Stimulated activated CD8-positive, alpha-beta memory T cell treated with anti-CD3 and anti-CD28 coated beads, Interleukin-12 subunit alpha, Interleukin-12 subunit beta, amount 100 ng/mL, for 24 hours (primary cell): ENCODE results near the gene SYF2.
A peak's percentile ranks its signal among the peaks of the same experiment; 100 is the strongest.
"Not testable (repeated sequence)": the region's sequence is repeated elsewhere in the genome, so short reads cannot be mapped to it uniquely, and the experiment has no call there.

ENCODE experiments used
- DNase-seq: peaks from one replicate; pipeline ENCODE4 v3.0.0-alpha.2; 2020; ENCODE audit errors: extremely low read depth

The SYF2 gene

DNA sequence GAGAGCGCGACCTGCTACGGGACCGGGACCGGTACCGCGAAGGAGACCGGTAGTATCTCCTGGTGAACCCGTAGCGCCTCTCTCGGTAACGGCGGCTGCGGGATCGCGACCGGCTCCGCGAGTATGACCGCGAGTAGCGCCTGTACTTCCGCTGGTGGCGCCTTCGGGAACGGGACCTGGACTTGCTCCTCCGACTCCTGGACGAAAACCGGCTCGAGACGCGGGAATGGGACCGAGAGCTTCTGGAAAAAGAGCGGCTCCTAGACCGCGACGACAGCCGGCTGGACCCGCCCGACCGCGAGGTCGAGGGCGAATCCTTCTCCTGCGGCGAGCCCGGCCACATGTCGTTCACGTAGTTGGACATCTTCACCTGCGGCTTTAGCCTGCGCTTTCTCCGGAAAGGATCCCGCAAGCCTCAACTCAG, 14.3 kb upstream of the SYF2 start:
- DNase-seq: no peak

DNA sequence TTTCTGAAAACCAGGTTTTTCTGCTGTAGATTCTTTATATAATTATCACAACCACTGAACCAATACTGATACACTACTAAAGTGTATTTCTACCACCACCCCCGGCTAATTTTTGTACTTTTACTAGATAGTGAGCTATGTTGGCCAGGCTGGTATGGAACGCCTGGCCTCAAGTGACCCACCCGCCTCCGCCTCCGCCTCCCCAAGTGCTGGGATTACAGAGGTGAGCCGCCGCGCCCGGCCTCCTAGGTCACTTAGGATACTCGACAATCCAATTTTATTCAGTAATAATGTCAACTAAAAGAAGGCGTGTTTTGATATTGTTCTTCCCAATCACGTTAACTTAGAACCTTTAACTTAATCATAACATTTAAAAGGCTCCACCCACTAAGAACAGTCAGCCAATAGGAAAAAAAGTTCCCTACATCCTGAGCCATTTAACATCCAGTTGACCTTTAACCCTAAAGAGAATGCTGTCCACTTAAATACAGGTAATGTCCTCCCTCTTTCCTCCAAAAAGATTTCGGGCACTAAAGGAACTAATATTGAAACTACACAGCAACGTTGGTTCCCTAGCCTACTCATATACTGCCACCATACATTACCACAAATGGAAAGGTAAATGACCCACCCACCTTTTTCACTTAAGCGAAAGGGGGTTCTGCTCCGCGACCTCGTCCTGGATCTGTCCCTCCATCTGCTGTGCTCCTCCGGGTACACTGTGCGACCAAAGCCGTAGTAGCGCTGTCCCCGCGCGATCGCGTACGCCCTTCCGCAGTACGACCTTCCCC, 13.7 kb upstream of the SYF2 start:
- DNase-seq: no peak

DNA sequence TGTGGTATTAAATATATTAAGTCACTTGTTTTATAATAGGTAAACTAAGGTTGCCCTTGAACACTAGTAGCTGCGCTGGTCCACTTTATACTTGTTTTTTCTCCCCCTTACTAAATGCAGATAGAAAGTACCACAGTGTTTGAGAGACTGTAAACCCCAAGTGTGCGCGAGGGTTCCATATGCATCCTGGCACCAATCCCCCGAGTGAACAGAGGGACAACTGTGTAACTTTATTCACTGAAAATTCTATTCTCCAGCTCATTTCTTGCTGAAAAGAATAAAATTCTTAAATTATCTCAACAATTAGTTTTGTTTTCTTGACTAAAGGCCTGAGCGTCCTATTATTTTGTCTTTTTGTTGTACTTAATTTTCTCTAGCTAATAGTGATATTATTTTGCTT, 13.1 kb upstream of the SYF2 start:
- DNase-seq: no peak

DNA sequence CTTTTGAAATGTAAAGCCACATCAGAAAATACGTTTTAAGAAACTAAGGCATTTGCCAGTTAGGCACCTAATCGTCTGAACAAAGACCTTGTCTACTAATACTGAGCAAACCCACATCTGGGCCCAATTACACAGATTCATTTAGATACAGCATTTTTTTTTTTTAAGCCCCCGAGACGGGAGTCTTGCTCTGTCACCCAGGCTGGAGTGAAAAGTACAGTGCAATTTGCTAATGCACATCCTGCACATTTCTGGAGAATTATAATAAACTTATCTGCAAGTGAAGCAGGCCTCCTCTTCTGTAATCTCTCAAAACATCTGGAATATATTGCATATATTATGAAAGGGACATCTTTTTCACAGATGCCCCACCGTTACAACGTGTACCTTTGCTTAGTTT, 11.6 kb upstream of the SYF2 start:
- DNase-seq: no peak

DNA sequence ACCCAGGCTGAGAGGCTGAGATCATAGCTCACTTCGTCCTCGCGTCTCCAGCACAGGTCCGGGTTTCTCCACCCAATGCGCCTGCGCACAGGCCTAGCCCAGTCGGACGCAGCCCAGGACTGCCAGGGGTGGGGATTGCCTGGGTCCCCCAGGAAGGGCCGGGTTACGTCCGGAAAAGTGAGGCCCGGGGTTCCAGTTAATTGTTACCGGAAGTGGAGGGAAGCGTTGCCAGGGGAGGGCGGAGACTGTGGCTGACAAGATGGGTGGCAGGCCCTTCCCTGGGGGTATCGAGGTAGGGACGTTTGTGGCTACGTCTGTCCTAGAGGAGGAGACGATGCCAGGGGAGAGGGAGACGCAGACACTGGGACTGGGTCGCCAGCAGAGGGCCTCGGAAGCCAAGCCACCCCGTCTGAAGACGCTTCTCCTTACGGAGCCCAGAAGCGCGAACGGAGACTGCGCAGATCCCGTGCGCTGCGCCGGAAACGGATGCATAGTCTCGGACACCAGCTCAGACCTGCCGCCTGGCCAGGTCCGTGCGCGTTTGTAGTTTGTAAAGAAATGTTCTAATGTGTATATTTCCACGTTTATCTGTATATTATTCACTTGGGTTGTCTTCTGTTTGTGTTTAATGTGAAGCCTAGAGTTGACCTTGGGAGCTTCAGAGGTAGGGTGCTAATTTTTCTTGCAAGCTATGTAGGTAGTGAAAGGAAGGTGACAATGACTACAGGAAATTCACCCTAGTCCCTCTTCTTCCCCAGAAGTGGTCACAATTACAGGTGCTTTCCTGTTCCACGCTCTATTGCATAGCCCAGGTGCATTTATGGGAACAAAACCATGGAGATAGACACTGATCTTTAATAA, 7.6 kb upstream of the SYF2 start:
- DNase-seq: peak; percentile 84

DNA sequence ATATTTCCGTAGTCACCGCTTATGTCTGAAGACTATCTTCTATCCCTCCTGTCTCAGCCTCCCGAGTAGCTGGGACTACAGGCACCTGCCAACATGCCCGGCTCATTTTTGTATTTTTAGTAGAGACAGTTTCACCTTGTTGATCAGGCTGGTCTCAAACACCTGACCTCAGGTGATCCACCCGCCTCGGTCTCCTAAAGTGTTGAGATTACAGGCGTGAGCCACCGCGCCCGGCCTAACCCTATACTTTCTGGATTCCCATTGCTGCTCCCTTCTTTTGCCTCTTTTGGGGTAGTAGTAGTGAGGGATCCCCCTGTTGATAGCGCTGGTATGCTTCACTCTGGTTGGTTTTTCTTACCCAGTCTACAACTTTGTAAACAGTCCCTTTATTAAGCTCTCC, 5.7 kb upstream of the SYF2 start:
- DNase-seq: no peak

DNA sequence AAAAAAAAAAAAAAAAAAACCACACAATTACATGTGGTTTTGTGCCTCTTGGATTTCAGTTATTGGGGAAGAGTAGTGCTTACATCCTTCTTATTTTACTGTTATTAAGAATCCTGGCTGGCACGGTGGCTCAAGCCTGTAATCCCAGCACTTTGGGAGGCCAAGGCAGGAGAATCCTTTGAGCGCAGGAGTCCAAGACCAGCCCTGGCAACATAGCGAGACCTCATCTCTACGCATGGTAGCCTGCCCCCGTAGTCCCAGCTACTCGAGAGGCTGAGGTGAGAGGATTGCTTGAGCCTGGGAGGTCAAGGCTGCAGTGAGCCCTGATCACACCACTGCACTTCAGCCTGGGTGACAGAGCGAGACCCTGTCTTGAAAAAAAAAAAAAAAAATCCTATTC, 4.0 kb upstream of the SYF2 start:
- not testable (repeated sequence) for DNase-seq

DNA sequence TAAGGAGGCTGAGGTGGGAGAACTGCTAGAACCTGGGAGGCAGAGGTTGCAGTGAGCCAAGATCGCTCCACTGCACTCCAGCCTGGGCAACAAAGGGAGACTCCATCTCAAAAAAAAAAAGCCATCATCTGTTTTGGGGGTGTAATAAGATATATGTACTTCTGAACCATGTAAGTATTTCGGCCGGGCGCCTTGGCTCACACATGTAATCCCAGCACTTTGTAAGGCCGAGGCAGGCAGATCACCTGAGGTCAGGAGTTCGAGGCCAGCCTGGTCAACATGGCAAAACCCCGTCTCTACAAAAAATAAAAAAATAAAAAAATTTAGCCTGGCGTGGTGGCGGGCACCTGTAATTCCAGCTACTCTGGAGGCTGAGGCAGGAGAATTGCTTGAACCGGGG, 3.1 kb upstream of the SYF2 start:
- not testable (repeated sequence) for DNase-seq

DNA sequence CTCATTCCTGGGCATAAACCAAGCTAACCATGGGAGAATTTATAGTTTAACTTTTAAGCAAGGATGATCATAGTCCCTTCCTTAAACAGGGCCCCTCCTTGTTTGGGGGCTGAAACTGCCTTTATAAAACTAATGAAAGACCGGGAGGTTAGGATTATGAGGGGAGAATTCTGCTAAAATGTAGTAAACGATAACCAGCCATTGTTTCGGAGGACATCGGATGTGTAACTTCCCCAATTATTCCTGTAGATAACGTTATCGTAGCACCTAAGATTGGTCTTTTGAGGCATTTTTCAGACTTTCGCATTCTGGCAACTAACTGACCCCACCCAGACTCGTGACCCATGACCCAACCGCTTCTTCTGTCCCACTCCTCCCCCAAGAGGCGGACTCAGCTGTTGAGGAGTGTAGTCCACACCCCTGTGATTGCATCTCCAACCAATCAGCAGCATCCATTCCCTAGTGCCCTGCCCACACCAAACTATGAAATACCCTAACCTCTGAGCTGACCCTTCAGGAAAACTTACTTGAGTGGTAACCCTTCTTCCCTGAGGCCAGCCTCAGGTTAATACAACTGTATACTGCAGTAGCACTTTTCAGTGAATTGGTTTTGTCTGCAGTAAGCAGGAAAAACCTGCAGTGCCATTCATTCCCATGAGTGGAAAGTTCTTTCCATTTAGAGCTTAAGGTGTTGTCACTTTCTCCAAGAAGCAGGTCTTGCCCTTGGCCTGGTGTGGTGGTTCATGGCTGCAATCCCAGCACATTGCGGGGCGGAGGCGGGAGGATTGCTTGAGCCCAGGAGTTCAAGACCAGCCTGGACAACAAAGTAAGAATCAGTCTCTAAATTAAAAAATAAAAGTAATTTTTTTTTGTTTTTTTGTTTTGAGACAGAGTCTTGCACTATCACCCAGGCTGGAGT, 823 bp upstream of the SYF2 start:
- DNase-seq: no peak

DNA sequence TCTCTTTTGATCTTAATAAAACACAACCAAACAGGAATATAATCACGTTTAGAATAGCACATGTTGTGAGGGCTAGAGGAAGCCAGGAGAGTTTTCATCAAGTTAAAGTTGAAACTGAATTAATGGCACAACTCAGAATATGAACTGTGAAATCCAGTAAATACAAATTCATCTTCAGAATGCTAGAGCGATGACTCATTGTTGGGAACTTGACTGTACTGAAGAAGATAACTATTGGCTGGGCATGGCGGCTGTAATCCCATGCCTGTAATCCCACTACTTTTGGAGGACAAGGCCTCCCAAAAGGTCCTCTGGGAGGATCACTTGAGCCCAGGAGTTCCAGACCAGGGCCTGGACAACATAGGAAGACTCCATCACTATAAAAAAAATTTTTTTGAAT, 8.8 kb downstream of the SYF2 start:
- no peak for DNase-seq

DNA sequence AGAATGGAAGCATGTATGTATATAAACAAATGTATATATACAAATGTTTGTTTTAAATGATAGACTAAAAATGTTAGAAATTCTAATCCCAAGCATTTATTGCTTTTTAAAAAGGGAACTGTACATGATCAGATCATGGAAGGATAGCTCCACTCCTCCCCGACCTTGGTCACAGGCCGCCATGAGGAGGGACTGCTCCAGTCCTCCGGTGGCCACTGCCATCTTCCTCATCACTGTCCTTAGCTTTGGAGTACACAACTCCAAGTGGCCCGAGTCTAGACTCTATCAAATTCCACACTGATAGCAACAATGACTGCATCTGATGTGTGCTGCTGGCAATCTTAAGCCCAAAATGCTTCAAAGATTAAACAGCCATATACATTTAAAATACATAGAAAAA, 9.7 kb downstream of the SYF2 start:
- DNase-seq: no peak

DNA sequence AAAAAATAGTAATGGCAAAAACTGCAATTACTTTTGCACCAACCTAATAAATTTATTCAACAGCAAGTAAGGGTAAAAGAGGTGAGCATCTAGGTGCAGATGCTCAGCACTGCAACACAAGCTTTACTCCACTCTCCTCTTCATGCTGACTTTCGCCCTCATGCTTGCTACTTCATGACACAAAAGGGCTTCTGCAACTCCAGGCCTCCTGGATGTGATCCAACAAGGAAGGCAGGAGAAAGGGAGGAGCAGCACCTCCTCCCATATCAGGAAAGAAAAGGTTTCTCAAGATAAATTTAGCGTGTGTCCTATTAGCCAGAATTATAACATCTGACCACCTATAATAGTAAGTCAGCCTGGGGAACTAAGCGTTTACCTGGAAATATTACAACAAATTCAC, 11.6 kb downstream of the SYF2 start:
- DNase-seq: no peak

DNA sequence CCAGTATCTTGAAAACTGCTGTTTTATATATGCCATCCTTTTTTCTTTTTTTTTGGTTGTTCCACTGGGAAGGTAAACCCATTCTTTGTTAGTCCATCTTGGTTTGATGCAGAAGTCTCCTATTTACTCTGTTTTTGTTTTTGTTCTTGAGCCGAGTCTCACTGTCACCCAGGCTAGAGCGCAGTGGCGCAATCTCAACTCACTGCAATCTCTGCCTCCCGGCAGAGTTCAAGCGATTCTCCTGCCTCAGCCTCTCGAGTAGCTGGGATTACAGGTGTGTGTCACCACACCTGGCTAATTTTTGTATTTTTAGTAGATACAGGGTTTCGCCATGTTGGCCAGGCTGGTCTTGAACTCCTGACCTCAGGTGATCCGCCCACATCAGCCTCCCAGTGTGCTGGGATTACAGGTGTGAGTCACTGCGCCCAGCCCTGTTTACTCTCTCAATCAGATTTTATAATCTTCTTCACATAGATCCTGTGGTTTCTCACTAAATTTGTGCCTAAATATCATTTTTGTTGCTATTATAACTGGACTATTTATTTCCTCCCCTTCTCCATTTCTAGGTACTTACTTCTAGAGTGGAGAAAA, 12.5 kb downstream of the SYF2 start:
- DNase-seq: no peak

DNA sequence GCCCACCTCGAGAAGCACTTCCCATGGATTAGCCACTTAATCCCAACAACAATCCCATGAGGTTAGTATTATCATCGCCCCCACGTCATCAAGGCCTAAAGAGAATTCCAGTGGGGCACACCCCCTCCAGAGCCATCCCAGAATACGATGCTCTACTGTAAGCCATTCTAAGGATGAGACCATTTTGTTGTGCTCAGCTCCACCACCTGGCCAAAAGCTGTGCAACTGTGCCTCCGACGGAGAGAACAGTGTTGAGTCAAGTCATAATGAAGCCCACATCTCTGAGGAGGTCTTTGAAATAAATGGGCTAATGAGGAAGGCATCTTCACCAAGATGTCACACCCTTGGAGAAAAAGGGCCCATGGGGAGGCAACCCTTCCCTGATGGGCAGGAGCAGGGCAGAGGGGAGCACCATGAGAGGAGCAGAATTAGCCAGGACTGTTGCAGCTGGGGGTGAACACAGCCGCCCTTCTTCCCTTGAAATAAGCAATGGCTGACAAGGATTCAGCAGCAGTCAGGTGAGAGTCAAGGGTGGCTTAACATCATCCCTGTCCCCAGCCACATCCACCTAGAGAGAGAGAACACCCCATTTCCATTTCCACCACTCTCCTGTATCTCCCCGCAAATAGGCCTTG, 14.6 kb downstream of the SYF2 start:
- no peak for DNase-seq

DNA sequence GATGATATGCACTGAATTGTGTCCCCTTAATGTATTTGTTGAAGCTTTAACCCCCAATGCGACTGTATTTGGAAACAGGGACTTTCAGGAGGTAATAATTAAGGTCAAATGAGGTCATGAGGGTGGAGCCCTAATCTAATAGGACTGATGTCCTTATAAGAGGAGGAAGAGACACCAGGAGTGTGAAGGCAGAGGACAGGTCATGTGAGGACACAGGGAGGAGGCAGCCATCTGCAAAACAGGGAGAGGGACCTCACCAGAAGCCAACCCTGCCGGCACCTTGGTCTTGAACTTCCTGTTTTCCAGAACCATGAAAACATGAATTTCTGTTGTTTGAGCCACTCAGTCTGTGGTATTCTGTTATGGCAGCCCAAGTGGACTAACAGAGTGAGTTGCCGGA, 15.3 kb downstream of the SYF2 start:
- DNase-seq: no peak

DNA sequence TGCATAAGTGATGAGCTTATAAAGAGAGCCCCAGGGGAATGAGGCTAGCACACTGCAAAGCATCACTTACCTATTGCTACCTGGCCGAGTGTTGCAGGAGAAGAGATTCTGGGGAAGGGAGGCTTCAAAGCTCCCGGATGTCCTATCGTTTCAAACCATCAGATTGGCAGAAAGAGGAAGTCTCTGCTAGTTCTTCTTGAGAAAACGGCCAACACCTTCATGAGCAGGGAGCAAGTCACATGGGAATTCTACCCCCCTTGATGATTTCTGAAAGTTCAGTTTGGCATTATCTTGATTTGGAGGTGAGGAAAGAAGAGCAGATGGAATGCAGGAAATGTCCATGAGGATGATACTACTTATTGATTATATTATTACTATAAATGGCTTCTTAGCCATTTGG, 16.2 kb downstream of the SYF2 start:
- DNase-seq: no peak

DNA sequence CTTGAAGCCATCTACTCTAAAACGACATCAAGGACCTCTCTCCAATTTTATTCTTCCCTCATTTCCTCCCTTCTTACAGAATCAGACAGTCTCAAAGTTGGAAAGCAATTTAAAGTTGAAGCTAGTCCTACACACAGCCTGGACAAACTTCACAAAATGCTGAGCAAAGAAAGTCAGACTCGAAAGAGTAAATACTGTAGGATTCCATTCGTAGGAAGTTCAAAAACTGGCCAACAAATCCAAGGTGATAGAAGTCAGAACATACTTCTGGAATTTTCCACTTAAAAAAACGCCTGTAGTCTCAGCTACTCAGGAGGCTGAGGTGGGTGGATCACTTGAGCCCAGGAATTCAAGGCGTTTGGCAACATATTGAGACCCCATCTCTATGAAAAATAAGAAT, 19.6 kb downstream of the SYF2 start:
- DNase-seq: no peak

DNA sequence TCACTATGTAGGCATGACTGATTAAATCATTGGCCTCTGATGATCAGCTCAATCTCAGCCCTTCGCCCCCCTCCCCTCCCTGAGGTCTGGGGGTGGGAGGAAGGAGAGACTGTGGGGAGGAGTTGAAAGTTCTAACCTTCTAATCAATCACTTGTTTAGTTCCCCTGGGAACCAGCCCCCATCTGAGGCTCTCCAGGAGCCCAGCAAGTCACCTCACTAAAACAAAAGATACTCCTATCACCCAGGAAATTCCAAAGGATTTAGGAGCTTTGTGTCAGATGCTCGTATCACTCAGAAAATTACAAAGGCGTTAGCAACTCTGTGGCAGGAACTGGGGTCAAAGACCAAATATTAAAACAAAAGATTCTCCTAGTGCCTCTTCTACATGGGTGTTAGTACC, 21.6 kb downstream of the SYF2 start:
- no peak for DNase-seq

DNA sequence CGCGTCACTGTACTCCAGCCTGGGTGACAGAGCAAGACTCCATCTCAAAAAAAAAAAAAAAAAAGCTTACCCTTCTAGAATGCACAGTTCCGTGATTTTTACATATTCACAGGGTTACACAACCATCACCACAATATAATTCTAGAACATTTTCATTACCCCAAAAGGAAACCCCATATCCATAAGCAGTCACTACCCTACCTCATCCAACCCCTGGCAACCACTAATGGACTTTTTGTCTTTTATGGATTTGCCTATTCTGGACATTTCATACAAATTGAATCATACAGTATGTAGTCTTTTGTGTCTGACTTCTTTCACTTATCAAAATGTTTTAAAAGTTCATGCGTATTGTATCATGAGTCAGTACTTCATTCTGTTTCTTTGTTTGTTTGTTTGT, 22.8 kb downstream of the SYF2 start:
- no peak for DNase-seq

DNA sequence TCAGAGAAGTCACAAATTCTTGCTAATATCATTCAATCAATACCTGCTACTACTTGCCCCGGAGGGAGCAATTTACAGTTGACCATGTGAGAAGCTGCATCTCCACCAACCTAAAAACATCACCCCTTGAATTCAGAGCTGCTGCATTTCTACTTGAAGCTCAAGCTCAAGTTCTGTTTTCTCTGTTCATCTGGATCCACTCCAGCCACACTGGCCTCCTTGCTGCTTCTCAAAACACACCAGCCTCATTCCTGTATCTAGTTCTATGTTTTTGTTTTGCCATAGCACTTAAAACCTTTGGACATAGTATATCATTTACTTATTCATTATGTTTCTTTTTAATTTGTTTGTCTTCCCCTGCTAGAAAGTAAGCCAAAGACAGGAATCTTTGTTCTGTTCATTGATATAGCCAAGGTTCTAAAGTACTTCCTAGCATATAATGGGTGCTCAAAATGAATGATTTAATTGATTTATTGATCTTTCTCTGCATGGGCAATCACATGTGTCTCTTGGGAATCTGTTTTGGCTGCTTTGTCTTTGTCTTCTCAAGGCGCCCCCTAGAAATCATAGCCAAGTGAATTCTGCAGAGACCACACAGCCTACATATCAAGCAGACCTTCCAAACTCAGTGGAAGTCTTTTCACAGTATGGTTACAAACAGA, 23.6 kb downstream of the SYF2 start:
- DNase-seq: no peak

DNA sequence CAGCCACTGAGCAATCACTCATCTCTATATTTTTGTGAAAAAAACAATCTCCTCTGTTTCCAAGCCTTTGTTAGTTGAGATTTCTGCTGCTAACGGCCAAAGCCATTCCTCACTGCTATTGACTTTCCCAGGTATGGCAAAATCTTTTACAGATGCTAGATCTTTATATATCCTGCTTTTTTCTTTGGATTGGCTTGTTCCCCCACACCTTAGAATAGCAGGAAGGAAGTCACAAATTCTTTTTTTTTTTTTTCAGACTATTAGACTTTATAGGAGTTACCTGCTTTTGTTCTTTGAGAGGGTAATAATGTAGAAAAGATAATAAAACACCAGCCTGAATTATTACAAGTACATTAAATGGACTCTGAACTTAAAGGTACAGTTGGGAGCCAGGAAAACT, 24.2 kb downstream of the SYF2 start:
- no peak for DNase-seq
